Muscle of arm (tissue), 12 donors: ENCODE measurements around the gene WNT10A. TPM values are rescaled to one million over a fixed set of nuclear protein-coding genes. Genes with fewer than 3 reads are reported as not detected.

Experiments used
- DNase-seq: peaks from one replicate; pipeline ENCODE4 v3.0.0-alpha.2; 2013
- polyA plus RNA-seq, 12 donors: library from polyadenylated mRNA; unstranded; fragments of 120-200 nt; gene quantifications; one replicate each; pipeline ENCODE4 v1.2.1, GENCODE V29; 2013; ENCODE audit not compliant: insufficient read length in 12 of 12

WNT10A gene
- polyA plus RNA-seq, 12 donors = 0.08 to 5.2 (median 0.37) TPM; not detected in 5

GRCh38 chr2:218877331-218877730 lies 3.3 kb upstream of the WNT10A start:
- DNase-seq = no peak

GRCh38 chr2:218877891-218878290 lies 2.8 kb upstream of the WNT10A start:
- DNase-seq = no peak

DNA sequence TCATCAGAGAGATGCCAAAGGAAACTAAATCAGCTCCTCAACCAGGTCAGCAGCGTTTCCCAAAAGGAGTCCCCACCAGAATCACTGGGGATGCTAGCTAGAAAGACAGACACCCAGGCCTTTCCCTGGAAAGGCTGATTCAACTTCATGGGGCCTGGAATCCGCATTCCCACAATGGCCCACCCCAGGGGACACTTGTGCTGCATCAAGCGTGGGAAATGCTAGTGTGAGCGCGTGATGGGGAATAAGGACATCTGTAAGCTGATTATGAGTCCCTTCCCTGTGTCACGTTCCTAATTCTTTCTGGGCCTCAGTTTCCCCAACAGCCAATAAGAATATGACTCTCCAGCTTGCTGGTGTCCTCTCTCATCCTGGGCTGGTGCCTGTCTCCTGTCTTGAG lies 2.2 kb upstream of the WNT10A start:
- DNase-seq = no peak

- no peak for DNase-seq
These were observed 1.5 kb upstream of the WNT10A start for GRCh38 chr2:218878926-218879761.

DNA sequence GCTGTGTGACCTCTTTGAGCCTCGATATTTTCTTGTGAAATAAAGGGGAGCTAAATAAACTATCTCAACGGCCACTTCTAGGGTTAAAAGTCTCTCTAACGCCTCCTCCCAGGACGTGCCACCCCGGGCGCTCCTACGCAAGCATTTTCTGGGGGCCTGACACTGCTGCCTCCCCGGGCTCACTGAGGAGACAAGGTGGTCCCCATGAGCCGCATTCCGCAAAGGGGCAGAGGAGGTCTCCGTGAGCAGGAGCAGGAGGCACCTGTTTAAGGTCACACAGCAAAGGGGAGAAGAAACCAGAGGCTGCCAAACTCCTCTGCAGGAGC lies 913 bp upstream of the WNT10A start:
- no peak for DNase-seq

DNA sequence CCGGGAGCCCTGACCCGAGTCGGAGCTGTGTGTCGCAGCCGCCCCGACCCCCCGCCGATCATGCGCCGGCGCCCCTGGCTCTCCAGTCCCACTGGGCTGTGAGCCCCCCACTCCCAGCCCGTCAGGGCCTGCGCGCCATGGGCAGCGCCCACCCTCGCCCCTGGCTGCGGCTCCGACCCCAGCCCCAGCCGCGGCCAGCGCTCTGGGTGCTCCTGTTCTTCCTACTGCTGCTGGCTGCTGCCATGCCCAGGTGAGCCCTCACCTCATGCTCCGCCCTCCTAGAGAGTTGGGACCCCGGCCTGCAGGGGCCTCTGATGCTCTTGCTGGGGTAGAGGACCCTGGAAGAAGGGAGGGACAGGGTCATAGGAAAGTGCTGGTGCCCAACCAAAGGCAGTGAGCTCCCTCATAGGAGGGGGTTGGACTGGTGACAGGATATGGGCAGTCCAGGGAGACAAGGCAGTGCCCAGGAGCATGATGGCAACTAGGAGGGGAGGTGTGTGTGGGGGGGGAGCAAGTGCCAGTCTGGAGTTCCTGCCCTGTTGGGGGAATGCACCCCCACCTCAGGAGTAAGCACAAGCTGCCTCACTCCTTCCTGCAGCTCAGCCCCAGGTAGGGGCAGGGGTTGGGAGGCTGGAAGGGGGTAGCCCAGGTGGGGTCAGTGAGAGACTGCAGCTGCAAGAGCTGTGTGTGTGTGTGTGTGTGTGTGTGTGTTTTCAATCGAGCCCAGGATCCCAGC lies 375 bp downstream of the WNT10A start:
- no peak for DNase-seq

GRCh38 chr2:218881744-218882460 lies 1.2 kb downstream of the WNT10A start:
- no peak for DNase-seq

GRCh38 chr2:218882461-218882816 lies 1.8 kb downstream of the WNT10A start:
- DNase-seq = no peak

DNA sequence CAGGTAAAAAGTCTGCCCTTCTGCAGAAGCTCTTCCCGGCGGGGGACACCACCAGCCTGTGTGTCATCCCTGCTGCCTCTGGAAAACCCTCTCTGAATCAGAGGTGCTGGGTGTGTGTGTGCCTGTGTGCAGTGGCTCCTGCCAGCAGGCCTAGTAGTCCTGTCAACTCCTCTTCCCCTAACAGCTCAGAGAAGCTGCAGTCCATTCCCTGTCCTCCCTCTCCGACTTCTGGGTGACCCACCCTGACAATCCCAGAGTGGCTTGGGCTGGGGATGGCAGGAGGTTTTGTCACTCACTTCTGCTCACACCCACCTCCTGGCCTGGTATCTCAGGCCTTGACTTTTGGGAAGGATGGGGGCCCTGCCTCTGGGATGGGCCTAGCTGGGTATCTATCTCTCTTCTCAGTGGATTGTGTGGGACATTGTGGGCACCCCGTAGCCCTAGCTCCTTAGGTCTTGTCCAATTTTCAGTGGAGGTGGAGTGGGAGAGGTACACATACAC lies 2.3 kb downstream of the WNT10A start:
- no peak for DNase-seq

DNA sequence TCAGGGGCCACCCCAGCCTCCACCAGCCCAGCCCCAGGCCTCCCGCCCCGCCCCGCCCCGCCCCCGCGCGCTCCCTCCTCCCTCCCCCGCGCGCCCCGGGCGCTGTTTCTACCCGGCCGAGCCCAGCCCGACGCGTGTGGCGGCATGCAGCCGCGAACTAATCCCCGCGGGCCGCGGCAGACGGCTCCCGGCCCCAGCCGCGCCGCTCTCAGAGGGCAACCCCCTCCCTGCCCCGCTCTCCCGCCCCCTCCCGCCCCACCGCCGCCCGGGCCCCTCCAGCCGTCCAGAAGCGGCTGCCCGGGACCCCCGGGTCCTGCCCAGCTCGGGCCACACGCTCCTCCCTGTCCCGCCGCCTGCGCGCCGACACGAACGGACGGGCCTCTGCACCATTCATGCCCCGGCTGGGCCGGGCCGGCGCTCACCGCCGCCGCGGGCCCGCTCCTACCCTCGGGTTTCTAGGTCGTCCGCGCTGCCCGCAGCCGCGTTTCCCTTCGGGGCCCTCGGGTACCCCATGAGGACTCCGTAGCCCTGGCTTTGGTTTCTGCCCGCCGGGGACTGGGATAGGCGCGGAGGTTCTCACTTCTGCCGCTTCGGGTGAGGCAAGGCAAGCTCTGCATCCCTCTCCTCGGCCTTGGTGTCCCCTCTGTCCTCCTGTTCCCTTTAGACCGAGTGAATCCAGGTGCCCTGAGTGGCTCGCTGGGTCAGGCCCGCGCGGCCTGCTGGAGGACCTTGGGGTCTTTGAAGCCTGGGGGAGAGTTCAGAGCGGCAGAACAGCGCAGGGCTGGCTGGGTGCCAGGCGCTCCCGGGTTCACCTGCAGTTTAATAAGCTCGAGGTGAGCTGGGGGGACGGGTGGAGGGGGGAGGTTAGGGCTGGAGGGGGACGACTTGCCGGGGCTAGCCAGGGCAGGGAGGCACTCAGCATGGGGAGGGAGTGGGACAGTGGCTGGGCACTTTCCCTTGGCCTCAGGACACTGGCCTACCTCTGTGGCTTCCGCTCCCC lies 3.1 kb downstream of the WNT10A start:
- DNase-seq = no peak

DNA sequence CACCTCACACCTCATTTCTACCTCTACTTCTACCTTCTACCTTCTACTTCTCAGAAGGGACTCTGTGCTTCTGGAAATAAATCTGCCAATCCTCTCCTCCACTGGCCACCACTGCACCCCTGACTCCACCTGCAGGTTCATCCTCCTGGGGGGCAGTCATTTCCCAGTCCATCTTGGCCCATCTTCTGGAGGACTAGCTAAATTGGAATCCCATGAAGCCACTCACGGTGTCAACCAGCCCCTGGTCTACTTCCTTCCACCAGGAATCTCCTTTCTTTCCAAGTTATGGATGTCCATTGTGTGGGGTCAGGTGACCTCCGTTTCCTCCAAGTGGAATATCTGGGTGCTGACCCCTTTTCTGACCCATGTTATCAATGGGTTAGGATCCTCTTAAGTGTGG lies 3.9 kb downstream of the WNT10A start:
- no peak for DNase-seq

DNA sequence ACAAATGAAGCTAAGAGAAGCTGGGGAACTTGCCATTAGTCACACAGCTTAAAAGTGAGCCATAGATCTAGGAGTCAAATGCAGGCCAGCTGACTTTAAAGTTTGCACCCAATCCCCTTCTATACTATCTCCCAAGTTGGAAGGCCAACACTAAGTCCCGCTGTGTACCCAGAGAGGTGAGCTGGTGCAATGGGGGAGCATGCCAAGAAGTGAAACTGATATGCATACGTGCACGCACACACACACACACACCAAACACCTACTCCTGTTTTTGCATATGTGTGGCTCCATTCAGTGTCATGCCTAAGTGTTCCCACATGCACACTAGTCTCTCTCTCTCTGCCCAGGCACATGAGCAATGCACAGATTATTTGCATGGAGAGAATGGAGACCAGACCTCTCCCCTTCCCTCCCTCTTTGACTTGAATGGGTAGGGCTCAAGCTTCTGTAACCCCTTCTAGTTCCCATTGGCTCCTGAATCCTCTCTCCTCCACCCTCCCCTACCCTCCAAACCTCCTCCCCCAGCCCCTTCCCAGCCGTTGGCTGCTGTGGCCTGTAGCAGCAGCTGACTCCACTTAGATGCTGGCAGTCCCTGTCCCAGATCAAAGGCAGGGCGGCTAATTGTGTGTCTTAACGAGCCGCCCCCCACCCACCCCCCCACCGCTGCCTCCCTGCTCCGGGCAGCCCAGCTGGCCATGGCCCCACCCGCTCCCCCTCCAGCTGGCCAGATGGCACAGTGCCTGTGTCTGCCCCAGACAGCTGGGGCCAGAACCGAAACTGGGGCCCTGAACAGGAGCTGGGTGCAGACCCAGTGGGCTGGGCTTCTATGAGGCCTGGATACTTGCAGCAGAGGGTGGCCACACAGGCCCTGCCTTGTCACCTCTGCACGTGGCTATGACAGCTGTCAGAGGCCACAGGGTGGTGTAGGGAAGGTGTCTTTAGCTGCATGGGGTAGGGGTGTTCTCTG lies 5.6 kb downstream of the WNT10A start:
- DNase-seq = peak; percentile 40

DNA sequence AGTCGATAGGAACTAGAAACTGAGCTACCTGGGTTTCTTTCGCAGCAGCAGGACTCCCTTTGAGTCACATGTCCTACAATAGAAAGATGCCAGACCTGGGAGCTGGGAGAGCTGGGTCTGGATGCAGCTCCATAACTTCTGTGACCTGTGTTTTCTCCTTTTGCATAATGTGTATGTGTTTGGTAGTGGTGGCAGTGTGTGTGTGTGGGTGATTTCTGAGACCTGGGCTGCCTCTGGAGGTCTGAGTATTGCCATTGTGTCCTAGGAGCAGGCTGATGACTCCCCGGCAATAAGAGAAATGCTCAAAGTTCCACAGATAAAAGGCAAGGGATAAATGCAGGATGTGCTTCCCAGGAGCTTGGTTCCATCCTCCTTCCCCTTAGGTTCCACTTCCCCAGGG lies 6.4 kb downstream of the WNT10A start:
- no peak for DNase-seq

DNA sequence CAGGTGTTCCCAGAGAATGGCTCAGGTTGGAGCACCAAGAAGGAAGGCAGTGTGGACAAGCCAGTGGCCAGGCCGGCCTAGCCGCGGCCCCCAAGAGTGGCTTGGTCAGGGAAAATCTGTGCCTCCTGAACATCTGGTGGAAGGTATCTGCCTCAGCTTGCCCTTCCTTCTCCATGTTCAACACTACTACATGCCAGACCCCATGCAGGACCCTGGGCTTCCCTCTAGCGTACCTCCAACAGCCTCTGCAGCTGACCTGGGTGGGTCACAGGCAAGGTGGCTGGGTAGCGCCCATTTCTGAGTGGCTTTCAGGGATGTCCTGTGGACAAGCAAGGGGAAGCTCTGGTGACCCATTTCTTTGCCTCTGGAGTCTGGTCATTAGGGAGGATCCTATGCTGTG lies 7.7 kb downstream of the WNT10A start:
- DNase-seq = no peak

DNA sequence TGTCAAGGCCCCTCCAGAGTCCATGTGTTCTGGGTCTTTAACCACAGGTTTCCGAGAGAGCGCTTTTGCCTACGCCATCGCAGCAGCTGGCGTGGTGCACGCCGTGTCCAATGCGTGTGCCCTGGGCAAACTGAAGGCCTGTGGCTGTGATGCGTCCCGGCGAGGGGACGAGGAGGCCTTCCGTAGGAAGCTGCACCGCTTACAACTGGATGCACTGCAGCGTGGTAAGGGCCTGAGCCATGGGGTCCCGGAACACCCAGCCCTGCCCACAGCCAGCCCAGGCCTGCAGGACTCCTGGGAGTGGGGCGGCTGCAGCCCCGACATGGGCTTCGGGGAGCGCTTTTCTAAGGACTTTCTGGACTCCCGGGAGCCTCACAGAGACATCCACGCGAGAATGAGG lies 9.3 kb downstream of the WNT10A start:
- no peak for DNase-seq

GRCh38 chr2:218890369-218890768 lies 9.7 kb downstream of the WNT10A start:
- no peak for DNase-seq

DNA sequence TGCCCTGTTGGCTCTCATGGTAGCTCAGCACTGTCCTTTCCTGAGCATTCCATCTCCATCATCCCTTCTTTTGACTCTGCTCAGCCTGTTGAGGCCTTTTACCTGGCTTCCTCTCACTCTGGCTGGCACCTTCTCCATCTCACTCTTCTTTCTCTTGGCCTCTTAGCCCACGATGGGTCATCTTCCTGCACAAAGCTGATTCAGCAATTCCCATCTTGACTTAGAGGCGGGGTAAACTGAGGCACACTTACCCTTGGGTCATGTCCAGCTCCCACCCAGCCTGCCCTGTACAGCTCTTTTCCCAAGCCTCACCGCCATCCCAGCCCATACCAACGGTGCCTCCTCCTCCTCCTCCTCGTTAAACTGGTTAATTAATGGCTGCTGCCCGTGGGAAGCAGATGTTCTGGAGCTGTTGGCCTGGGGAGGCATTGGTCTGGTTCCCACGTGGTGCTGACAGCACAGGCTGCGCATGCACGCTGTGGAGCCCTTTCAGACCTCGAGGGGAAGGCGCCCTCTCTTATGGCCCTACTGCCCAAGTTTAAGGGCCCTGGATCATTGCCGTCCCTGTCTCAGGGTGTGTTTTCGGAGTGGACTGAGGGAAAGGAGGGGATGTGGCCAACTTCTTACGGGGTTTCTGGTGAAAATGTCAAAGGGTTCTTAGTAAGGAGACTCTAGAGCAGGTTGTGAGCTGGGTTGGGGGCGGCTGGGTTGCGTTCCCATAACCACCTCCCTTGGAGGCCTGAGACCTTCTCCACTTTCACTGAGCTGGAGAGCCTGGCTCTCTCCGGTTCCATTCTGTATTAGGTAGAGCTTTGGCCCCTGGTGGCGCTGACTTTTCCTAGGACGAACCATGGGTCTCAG lies 10.9 kb downstream of the WNT10A start:
- DNase-seq = no peak

- no peak for DNase-seq
These were observed 12.2 kb downstream of the WNT10A start for GRCh38 chr2:218892693-218893348.
